HG02938 (cell line): ENCODE measurements around the gene MEGF6.

Experiments
- ATAC-seq: cut with Tn5 transposase; IDR thresholded peaks from one replicate; pipeline ENCODE4 v1.9.1; 2021; ENCODE audit warnings: mild to moderate bottlenecking, moderate library complexity; ENCODE audit not compliant: unreplicated experiment

Gene MEGF6

GRCh38 chr1:3610527-3611169 is 660 bp downstream of the MEGF6 start:
- ATAC-seq, result no peak

- ATAC-seq, result no peak
Measured at GRCh38 chr1:3609769-3610526, 1.4 kb downstream of the MEGF6 start.

- ATAC-seq, result no peak
Measured at GRCh38 chr1:3609016-3609768, 2.1 kb downstream of the MEGF6 start.

- no peak for ATAC-seq
Measured at GRCh38 chr1:3608154-3608553, 3.2 kb downstream of the MEGF6 start.

- ATAC-seq, result no peak
Measured at GRCh38 chr1:3607703-3608065, 3.6 kb downstream of the MEGF6 start.

GRCh38 chr1:3606779-3607702 is 4.3 kb downstream of the MEGF6 start:
- ATAC-seq, result no peak

GRCh38 chr1:3604997-3605823 is 6.1 kb downstream of the MEGF6 start:
- ATAC-seq, result no peak

GRCh38 chr1:3604468-3604974 is 6.8 kb downstream of the MEGF6 start:
- no peak for ATAC-seq

- no peak for ATAC-seq
Measured at GRCh38 chr1:3603571-3604467, 7.5 kb downstream of the MEGF6 start.

- no peak for ATAC-seq
Measured at GRCh38 chr1:3603156-3603555, 8.2 kb downstream of the MEGF6 start.

- ATAC-seq, result no peak
Measured at GRCh38 chr1:3602375-3602774, 8.9 kb downstream of the MEGF6 start.

GRCh38 chr1:3601743-3602142 is 9.6 kb downstream of the MEGF6 start:
- ATAC-seq, result no peak

- ATAC-seq, result no peak
Measured at GRCh38 chr1:3600354-3600753, 11.0 kb downstream of the MEGF6 start.

- no peak for ATAC-seq
Measured at GRCh38 chr1:3599816-3600215, 11.5 kb downstream of the MEGF6 start.

- no peak for ATAC-seq
Measured at GRCh38 chr1:3599286-3599811, 12.0 kb downstream of the MEGF6 start.

- ATAC-seq, result no peak
Measured at GRCh38 chr1:3598522-3599285, 12.6 kb downstream of the MEGF6 start.

- no peak for ATAC-seq
Measured at GRCh38 chr1:3598051-3598491, 13.2 kb downstream of the MEGF6 start.

- ATAC-seq, result no peak
Measured at GRCh38 chr1:3597599-3597964, 13.7 kb downstream of the MEGF6 start.
